Measurements from ENCODE around the gene ATP11C.
"Not testable (repeated sequence)": the region's sequence is repeated elsewhere in the genome, so short reads cannot be mapped to it uniquely, and the experiment has no call there.

The ATP11C gene

DNA sequence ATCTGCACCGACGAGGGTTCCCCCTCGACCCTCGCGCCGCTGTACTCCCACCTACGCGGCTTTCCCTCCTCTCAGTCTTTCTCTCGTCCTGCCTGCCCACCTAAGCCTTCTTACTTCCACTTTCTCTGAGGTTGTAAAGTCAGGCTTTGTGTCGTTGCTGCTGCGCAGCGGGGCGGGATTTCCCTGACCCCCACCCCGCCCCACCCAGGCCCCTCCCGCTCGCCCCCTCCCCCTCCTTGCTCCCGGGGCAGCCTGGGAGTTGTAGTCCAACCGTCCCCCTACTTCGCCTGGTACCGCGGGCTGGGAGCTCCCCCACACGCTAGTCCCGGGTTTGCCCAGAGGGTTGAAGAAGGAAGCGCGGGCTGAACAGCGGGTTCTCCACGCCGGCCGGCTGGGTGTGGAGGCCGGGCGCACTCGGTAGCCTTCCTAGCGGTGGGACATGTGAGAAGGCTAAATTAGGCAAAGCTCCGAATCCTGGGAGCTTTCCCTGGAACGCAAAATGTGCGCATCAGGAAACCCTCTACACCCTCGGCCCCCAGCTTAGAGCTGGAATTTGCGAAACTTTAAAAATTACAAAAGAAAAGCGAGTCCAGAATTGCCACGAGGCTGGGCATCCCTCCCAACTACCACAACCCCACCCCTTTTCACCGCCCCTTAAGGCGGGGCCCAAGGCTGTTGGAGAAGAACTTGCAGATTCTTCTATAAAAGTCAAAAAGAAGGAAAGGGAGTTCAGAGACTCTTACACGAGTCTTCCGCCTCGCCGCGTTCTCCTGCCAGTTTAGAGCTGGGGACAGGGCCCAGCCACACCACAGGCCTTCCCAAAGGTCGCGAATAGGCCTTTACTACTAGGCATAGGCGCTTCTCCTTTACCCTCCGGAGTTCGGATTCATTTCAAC, at the start of gene ATP11C:
ATP11C (minus strand) TSS at position 153 of the 896 bp plus-strand sequence. CDS start 1,011 bp downstream, outside the sequence.
- DNase-seq = peak; percentile 51

- DNase-seq = no peak
Measured at GRCh38 chrX:139974471-139974870, 41.6 kb upstream of the ATP11C start.

DNA sequence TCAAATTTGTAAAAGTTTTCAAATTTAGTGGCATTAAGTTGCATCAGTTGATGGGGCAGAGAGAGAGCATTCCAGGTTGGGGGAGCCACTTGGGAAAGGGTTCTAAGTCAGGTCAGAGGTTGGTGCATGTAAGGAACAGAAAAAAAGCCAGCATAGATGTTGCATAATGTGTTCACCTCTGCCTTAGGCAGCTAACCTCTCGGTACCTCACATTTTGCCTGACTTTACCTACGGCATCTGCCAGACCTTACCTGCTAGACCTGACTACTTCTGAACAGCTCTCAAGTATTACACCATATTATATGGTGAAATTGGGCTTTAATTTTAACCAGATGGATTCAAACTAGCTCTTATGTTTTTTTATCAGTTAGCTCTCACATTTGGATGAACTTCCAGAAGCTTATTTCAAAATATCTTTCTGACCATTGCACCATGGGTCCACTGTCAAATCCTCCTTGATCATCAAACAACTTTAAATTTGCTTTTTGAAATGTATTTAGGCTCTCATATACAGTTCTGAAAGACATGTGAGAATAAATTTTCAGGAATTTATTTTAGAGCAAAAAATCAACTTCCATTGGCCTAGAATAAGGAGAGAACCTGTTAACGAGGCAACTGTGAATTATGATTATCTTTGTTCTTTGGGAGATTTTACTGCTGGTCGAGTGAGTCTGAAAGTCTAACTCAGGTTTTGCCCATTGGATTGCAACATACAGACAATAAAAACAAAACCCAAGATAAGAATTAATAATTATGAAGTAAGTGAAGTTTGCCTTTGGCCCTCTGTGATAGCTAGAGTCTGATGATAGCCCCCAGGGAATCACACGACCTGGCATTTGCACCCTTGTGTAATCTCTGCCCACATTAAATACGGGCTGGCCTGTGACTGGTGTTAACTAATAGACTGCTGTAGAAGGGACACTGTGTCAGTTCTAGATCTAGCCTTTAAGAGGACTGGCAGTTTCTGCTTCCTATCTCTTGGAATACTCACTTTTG, 40.1 kb upstream of the ATP11C start:
- DNase-seq = no peak

DNA sequence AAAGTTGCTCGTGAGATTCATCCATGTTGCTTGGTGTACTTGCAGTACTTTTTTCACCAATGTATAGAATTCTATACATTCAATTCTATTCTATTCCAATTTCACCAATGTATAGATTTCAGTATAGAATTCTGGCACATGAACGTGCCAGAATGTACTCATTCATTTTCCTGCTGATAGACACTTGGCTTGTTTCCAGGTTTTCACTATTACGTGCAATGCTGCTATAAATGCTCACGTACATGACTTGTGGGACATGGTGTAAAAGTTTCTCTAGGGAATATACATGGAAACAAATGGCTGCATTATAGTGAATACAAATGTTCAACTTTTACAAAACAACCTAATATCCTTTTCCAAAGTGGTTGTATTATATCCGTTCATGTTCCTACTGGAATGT, 39.3 kb upstream of the ATP11C start:
- DNase-seq = no peak

GRCh38 chrX:139971394-139971749, 38.5 kb upstream of the ATP11C start:
- no peak for DNase-seq

DNA sequence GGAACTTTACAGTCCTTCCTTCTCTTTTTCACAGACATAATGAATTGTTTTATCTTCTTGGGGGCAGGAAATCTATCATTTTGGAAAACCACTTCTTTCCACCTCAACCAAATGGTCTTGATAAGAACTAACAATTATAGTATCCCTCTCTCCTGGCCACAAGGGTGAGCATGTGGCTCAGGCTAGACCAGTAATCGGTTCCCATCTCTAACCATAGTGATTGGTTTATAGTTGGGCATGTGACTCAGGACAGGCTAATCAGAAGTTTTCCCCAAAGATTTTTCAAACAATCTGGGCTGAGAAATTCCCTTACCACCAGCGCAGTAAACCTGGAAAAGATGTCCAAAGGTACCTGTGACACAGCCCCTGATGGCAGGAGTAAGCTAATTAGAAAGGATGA, 36.4 kb upstream of the ATP11C start:
- no peak for DNase-seq

DNA sequence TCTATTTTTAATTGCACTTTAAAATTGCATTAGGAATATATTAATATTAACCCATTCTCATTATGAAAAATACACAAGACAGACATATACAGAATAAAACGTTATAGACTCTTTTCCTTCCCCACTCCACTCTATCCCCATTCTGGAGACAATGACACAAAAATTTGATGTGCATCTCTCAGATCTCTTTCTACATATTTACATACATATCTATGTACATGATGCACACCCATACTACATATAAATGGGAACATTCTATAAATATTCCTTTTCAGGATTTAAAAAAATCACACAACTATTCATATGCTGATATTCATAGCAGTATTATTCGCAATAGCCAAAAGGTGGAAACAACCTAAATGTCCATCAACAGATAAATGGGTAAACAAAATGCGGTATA, 34.9 kb upstream of the ATP11C start:
- DNase-seq = no peak

DNA sequence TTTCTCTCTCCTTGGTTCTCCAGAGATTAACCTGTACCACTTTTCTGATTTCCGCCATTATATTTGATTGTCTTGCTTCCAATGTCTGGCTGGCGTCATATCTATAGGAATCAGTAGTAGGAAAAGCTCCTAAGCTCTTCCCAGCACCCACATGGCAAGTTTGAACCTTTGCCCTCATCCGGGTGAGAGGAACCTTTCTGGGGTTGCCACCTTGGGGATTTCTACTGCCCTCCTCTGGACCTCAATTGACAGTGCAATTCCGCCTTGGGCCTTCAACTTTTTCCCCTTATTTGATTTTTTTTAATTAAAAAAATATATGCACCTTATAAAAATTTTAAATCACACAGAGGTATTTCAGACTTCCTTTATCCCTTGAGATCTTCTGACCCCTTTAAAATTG, 34.4 kb upstream of the ATP11C start:
- DNase-seq = no peak

DNA sequence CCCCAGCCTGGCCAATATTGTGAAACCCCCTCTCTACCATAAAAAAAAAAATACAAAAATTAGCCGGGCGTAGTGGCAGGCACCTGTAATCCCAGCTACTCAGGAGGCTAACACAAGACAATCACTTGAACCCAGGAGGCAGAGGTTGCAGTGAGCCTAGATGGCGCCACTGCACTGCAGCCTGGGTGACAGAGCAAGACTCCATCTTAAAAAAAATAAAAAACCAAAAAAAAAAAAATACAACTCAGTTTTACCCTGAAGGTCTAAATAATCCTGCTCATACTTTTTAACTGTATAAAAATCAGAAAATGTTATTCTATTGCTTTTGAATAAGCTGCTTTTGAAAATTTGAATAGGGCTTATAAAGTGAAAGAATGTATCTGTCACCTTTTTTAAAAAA, 33.3 kb upstream of the ATP11C start:
- not testable (repeated sequence) for DNase-seq

DNA sequence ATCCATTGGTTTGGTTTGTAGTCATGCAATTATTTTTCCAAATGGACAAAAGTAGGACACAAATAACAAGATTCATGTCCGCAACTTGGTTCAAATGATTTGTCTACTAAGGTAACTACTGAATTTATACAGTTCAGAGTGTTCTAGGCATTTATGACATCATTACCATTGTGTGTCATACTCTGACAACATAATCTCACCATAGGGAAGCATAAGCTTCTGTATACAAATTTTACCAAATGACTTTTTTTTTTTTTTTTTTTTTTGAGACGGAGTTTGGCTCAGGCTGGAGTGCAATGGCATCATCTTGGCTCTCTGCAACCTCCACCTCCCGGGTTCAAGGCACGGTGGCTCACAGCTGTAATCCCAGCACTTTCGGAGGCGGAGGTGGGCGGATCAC, 32.6 kb upstream of the ATP11C start, which contains the start of gene CXorf66:
CXorf66 (minus strand) TSS at position 101 of the 400 bp plus-strand sequence; CDS start at position 76, 25 bp downstream.
- no peak for DNase-seq

GRCh38 chrX:139961091-139961490, 28.2 kb upstream of the ATP11C start:
- DNase-seq = not testable (repeated sequence)

DNA sequence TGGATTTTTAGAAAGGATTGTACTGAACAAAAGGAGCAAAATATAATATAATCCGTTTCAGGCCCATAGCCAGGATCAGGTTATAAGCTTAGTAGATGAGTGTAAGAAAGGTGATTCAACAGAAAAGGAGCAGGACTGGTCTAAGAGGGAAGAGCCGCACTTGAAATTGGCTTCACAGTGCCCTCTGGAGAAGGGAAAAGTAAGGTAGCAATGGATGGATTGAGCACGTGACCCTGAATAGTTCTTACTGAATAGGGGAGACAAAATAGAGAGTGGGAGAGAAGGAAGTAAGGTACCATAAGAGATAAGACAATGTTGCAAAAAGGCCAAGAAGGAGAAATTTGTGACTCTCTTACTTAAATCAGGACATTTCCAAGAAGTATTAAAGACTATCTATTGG, 16.9 kb upstream of the ATP11C start:
- no peak for DNase-seq

- no peak for DNase-seq
Measured at GRCh38 chrX:139945075-139945474, 12.2 kb upstream of the ATP11C start.

DNA sequence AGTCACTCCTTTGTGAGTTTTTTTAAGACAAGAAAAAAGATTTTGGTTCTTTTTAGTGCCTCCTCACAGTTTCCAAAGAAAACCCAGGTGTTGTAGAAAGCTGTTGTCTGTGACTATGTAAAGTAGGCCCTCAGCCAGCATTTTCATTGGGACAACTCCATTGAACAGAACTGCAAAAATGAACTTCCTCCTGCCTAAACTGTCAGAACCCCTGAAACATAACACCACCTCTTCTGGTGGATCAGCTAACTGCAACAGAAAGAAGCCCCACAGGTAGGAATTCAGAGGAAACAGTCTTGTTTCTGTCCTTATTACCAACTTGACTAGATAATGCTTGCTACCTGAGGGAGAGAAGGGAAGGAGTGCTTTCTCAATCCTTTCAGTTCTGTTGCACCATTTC, 3.4 kb upstream of the ATP11C start:
- DNase-seq = no peak

DNA sequence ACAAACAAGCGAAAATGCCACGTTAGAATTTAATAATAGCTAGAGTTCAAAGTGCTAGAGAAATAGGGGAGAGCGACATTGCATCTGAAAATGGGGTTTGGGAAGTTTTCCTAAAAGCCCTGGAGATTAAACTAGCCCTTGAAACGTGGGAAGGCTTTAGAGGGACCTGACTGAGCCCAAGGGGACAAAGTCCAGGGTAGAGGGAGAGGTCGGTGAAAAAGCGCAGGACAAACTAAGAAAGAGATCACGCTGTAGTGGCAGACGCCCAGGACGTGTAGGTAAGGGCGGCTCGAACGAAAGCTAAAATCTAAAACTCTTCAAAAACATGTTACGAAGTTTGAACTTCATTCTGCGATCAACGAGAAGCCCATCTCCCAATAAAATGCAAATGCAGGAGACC, 1.1 kb upstream of the ATP11C start:
- DNase-seq = no peak

DNA sequence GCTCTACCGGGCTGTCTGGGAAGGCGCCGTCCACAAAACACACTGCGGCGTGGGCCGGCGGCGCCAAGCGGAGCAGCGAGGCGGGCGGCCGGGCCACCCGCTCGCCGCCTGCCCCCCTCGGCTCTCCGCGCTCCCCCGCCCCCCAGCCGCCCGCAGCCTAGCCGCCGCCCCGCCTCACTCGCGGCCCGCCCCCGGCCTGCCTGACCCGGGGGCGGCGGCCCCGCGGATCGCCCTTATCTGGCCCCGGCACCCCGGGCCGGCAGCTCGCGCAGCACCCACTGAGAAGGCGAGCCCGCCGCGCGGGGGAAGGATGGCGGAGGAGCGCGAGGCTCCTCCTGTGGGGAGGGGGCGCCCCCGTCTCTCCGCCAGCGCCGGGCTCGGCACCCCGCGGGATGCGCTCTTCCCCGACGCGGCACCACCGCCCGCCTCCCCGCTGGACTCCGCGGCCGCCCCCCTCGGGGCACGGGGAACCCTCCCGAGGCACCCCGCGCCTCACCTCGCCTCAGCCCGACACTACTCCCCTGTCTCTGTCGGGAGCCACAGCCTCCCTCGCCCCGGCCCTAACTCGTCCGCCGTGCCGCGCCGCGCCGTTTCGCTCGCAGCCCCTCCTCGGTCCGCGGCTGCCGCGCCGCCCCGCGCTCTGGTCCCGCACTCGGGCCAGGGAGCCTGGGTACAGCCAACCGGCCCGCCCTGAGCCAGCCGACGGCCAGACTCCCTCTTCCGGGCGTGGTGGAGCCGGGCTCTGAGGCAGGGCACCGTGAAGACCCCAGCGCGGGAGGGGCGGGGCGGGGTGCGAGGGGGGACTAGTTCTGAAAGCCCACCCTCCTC, 566 bp downstream of the ATP11C start:
- peak; percentile 3 for DNase-seq

- DNase-seq = no peak
Measured at GRCh38 chrX:139931646-139932072, 1.2 kb downstream of the ATP11C start.

GRCh38 chrX:139930916-139931645, 1.8 kb downstream of the ATP11C start:
- peak; percentile 9 for DNase-seq

- DNase-seq = no peak
Measured at GRCh38 chrX:139930401-139930800, 2.5 kb downstream of the ATP11C start.

- DNase-seq = no peak
Measured at GRCh38 chrX:139929876-139930275, 3.0 kb downstream of the ATP11C start.

- no peak for DNase-seq
Measured at GRCh38 chrX:139924696-139925095, 8.2 kb downstream of the ATP11C start.

Measured in NCI-H2107 (cell line).